BLaER1 (cell line): ENCODE measurements around the gene ACRBP.

ENCODE experiments used
- H3K27ac ChIP-seq: shearing (Covaris generic); formaldehyde crosslinking; 2 replicates; pipeline ENCODE4 v1.8.1; 2022
- H3K27me3 ChIP-seq: shearing (Covaris generic); formaldehyde crosslinking; 2 replicates; pipeline ENCODE4 v1.8.1; 2022
- H3K36me3 ChIP-seq: shearing (Covaris generic); formaldehyde crosslinking; 2 replicates; pipeline ENCODE4 v1.8.1; 2022
- H3K4me1 ChIP-seq: shearing (Covaris generic); formaldehyde crosslinking; 2 replicates; pipeline ENCODE4 v1.8.1; 2022
- H3K4me2 ChIP-seq: shearing (Covaris generic); formaldehyde crosslinking; 2 replicates; pipeline ENCODE4 v1.8.1; 2022
- H3K4me3 ChIP-seq: shearing (Covaris generic); formaldehyde crosslinking; 2 replicates; pipeline ENCODE4 v1.8.1; 2022
- H3K9ac ChIP-seq: shearing (Covaris generic); formaldehyde crosslinking; 2 replicates; pipeline ENCODE4 v1.8.1; 2022
- H3K9me3 ChIP-seq: shearing (Covaris generic); formaldehyde crosslinking; 2 replicates; pipeline ENCODE4 v1.8.1; 2022
- H4K20me1 ChIP-seq: shearing (Covaris generic); formaldehyde crosslinking; 2 replicates; pipeline ENCODE4 v1.8.1; 2022
- Cebpa-rat ChIP-seq: shearing (Covaris generic); IDR thresholded peaks from 2 replicates; pipeline ENCODE4 v1.8.1; 2022

ACRBP gene

DNA sequence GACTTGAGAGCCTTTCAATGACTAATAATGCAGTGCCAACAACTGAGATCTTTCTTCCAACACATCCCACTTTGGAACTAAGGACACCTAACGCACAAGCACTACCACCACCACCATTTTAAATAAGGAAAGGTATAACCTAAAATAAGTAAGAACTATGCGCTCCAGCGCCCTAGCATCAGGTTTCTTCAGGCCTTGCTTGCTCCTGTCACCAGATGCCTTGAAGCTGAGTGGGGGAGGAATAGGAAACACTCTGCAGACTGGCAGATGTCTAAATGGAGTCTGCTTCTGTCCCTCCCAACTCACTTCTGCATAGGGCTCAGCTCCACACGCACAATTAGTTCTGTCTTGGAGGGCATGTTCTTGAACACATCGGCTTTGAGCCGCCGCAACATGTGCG, 55.1 kb downstream of the ACRBP start:
- H3K4me1 ChIP-seq = no peaks in the 10 kb centered on the region
- no peak for TF ChIP-seq Cebpa-rat
- no peak overlapping the region for H3K9ac ChIP-seq
- H3K27ac ChIP-seq = no peak overlapping the region
- no peaks in the 10 kb centered on the region for H3K27me3 ChIP-seq
- no peaks in the 10 kb centered on the region for H3K9me3 ChIP-seq
- peaks cover 100% of the 10 kb centered on the region for H4K20me1 ChIP-seq
- H3K36me3 ChIP-seq = peaks cover 100% of the 10 kb centered on the region
- no peak overlapping the region for H3K4me2 ChIP-seq
- no peak overlapping the region for H3K4me3 ChIP-seq
